Sigmoid colon (tissue), 7 donors: ENCODE measurements around the gene IFNL4. TPM values are rescaled to one million over a fixed set of nuclear protein-coding genes. Genes with fewer than 3 reads are reported as not detected.

Source experiments
- DNase-seq: peaks from one replicate; pipeline ENCODE4 v3.0.0-alpha.2; 2019
- H3K27ac ChIP-seq, 4 donors: fragments of 200-600 bp; sonication (generic); one replicate each; pipeline ENCODE4 v1.5.1; 2016 to 2019; ENCODE audit warnings: mild to moderate bottlenecking in 1 of 4
- H3K27me3 ChIP-seq, 3 donors: fragments of 200-600 bp; sonication (generic); one replicate each; pipeline ENCODE4 v1.5.1; 2019; ENCODE audit warnings: mild to moderate bottlenecking in 1 of 3
- H3K36me3 ChIP-seq, 4 donors: fragments of 200-600 bp; sonication (generic); one replicate each; pipeline ENCODE4 v1.5.1; 2016 to 2019
- H3K4me1 ChIP-seq, 4 donors: fragments of 200-600 bp; sonication (generic); one replicate each; pipeline ENCODE4 v1.5.1; 2017 to 2019
- H3K4me3 ChIP-seq, 4 donors: fragments of 200-600 bp; sonication (generic); one replicate each; pipeline ENCODE4 v1.5.1; 2017 to 2019; ENCODE audit warnings: mild to moderate bottlenecking in 2 of 4, moderate library complexity in 1 of 4
- H3K9me3 ChIP-seq, 4 donors: fragments of 200-600 bp in 3 of 4; sonication (generic) in 3 of 4; one replicate each; pipeline versions ENCODE4 v1.5.1 to v1.6.1; 2013 to 2019
- CTCF ChIP-seq, 4 experiments: fragments of 450-650 bp in 3 of 4; fragments of 200-600 bp in 1 of 4; IDR thresholded peaks; one replicate each; pipeline ENCODE4 v1.5.1; 2016 to 2019; ENCODE audit warnings: antibody characterized with exemption in 4 of 4, mild to moderate bottlenecking in 3 of 4, moderate library complexity in 2 of 4
- EP300 ChIP-seq, 4 donors: sonication (generic); formaldehyde crosslinking; IDR thresholded peaks; one replicate each; pipeline ENCODE4 v1.6.1; 2017; ENCODE audit warnings: antibody characterized with exemption in 4 of 4
- POLR2A ChIP-seq, 2 donors: fragments of 450-650 bp; IDR thresholded peaks; one replicate each; pipeline ENCODE4 v1.6.1; 2016; ENCODE audit warnings: antibody characterized with exemption in 2 of 2, mild to moderate bottlenecking in 2 of 2, moderate library complexity in 2 of 2
- POLR2AphosphoS5 ChIP-seq, 4 donors: sonication (generic); formaldehyde crosslinking; IDR thresholded peaks; one replicate each; pipeline ENCODE4 v1.6.1; 2017; ENCODE audit warnings: antibody characterized with exemption in 4 of 4
- whole genome bisulfite sequencing, 2 donors: extraction: QIAGEN DNeasy Blood & Tissue Kit; methylation state at CpG; one replicate each; pipeline ENCODE4 v1.1.7; 2013; 5-methylcytosine and 5-hydroxymethylcytosine counted together
- intact Hi-C: fragments of 100-400 bp; cut with DNase I; formaldehyde crosslinking; loops from one replicate; pipeline ENCODE4 v1.15.1; 2023
- polyA plus RNA-seq, 3 donors: library from polyadenylated mRNA; stranded (reverse); fragments of 200-250 nt; gene quantifications; one replicate each; pipeline ENCODE4 v1.2.3, GENCODE V29; 2013
- total RNA-seq, 4 donors: library from RNA; depleted of rRNA; stranded (reverse); fragments of >200 nt; gene quantifications; one replicate each; pipeline ENCODE4 v1.1.0, GENCODE V29; 2016
- donor health status: healthy with polysubstance abuse.
- donor health status: Bipolar disorder and iron deficiency.
- donor health status: healthy.

IFNL4 gene
- total and polyA plus RNA-seq, 7 donors, result not detected

GRCh38 chr19:39196860-39197562 lies 51.6 kb downstream of the IFNL4 start, which contains the start of gene NCCRP1:
Gene NCCRP1, plus strand, starts transcription at chr19:39196964. Its CDS starts 19 bp downstream, at chr19:39196983.
- H3K9me3 ChIP-seq, result no peaks in the 10 kb centered on the region
- H3K4me3 ChIP-seq, result no peak within 1 kb of the TSS
- no peaks in the 10 kb centered on the region for H3K36me3 ChIP-seq
- TF ChIP-seq CTCF (IDR thresholded peaks at IDR 0.05) (no peak), POLR2A (IDR thresholded peaks at IDR 0.05) (no peak), POLR2AphosphoS5 (IDR thresholded peaks at IDR 0.05) (no peak), EP300 (IDR thresholded peaks at IDR 0.05) (no peak)
- intact Hi-C loops, result no loop called here
- peaks cover 19 to 71% (median 66%) of the 10 kb centered on the region in 3 donors for H3K27me3 ChIP-seq
- DNase-seq, result no peak
- H3K4me1 ChIP-seq, result peaks cover 0 to 6% (median 6%) of the 10 kb centered on the region in 4 donors
- no peak within 1 kb of the TSS for H3K27ac ChIP-seq
- WGBS, 2 donors, result 5 to 6% methylated on average over 51 of the region's 51 CpGs

- TF ChIP-seq EP300 (IDR thresholded peaks at IDR 0.05) (no peak), POLR2AphosphoS5 (IDR thresholded peaks at IDR 0.05) (no peak), CTCF (IDR thresholded peaks at IDR 0.05) (no peak), POLR2A (IDR thresholded peaks at IDR 0.05) (no peak)
- intact Hi-C loops, result no loop called here
These were observed 52.3 kb downstream of the IFNL4 start for GRCh38 chr19:39196320-39196719.

More at GRCh38 chr19:39196320-39196719, 52.3 kb downstream of the IFNL4 start:
- Histone ChIP-seq H3K36me3 (no peaks in the 10 kb centered on the region), H3K27ac (no peak overlapping the region), H3K4me3 (no peak overlapping the region), H3K27me3 (peaks cover 19 to 64% (median 59%) of the 10 kb centered on the region in 3 donors), H3K4me1 (peaks cover 0 to 6% (median 6%) of the 10 kb centered on the region in 4 donors), H3K9me3 (no peaks in the 10 kb centered on the region)
- DNase-seq, result no peak
- WGBS, 2 donors, result 32 to 38% methylated on average over 7 of the region's 7 CpGs

Other genes starting within 250 kb of the IFNL4 start
- 10 to 100 TPM in 1 of 4 donors, 1 to 10 TPM in 3; 3.0 to 17.7 (median 3.7) TPM for gene FBXO27, start 216.3 kb downstream of the IFNL4 start, total RNA-seq
- gene FBXO27, start 216.3 kb downstream of the IFNL4 start, polyA plus RNA-seq, result 1 to 10 TPM in 2 of 3 donors, under 1 TPM in 1; 0.23 to 1.3 (median 1.2) TPM
- not detected for gene ACP7, start 164.5 kb downstream of the IFNL4 start, total RNA-seq
- gene ACP7, start 164.5 kb downstream of the IFNL4 start, polyA plus RNA-seq, result not detected
- gene PAK4, start 123.1 kb downstream of the IFNL4 start, total RNA-seq, result 10 to 100 TPM in 2 of 4 donors, 1 to 10 TPM in 2; 6.2 to 27.1 (median 9.3) TPM
- 10 to 100 TPM; 42.1 to 62.0 (median 45.0) TPM for gene PAK4, start 123.1 kb downstream of the IFNL4 start, polyA plus RNA-seq
- under 1 TPM in 1 of 4 donors, not detected in 3; 0.41 TPM for gene NCCRP1, start 51.9 kb downstream of the IFNL4 start, total RNA-seq
- gene NCCRP1, start 51.9 kb downstream of the IFNL4 start, polyA plus RNA-seq, result under 1 TPM in 2 of 3 donors, not detected in 1; 0.52 to 0.60 TPM
- gene SYCN, start 44.6 kb downstream of the IFNL4 start, total RNA-seq, result not detected
- not detected for gene SYCN, start 44.6 kb downstream of the IFNL4 start, polyA plus RNA-seq
- not detected for gene IFNL3, start 3.9 kb downstream of the IFNL4 start, total RNA-seq
- gene IFNL3, start 3.9 kb downstream of the IFNL4 start, polyA plus RNA-seq, result under 1 TPM in 1 of 3 donors, not detected in 2; 0.22 TPM
- not detected for gene IFNL2, start 19.5 kb upstream of the IFNL4 start, total RNA-seq
- gene IFNL2, start 19.5 kb upstream of the IFNL4 start, polyA plus RNA-seq, result not detected
- gene IFNL1, start 47.6 kb upstream of the IFNL4 start, total RNA-seq, result not detected
- gene IFNL1, start 47.6 kb upstream of the IFNL4 start, polyA plus RNA-seq, result under 1 TPM in 1 of 3 donors, not detected in 2; 0.09 TPM
- gene LRFN1, start 72.0 kb upstream of the IFNL4 start, total RNA-seq, result 1 to 10 TPM in 3 of 4 donors, under 1 TPM in 1; 0.82 to 1.8 (median 1.2) TPM
- 1 to 10 TPM in 1 of 3 donors, under 1 TPM in 2; under 0.01 to 1.0 (median 0.23) TPM for gene LRFN1, start 72.0 kb upstream of the IFNL4 start, polyA plus RNA-seq
- gene GMFG, start 87.2 kb upstream of the IFNL4 start, total RNA-seq, result 10 to 100 TPM in 1 of 4 donors, 1 to 10 TPM in 3; 5.3 to 23.1 (median 8.6) TPM
- 10 to 100 TPM; 37.2 to 98.6 (median 56.5) TPM for gene GMFG, start 87.2 kb upstream of the IFNL4 start, polyA plus RNA-seq
- gene SAMD4B, start 93.6 kb upstream of the IFNL4 start, total RNA-seq, result 10 to 100 TPM; 37.8 to 83.6 (median 65.4) TPM
- 10 to 100 TPM; 28.4 to 79.4 (median 38.4) TPM for gene SAMD4B, start 93.6 kb upstream of the IFNL4 start, polyA plus RNA-seq
- 10 to 100 TPM; 37.5 to 51.8 (median 43.5) TPM for gene PAF1, start 142.2 kb upstream of the IFNL4 start, total RNA-seq
- gene PAF1, start 142.2 kb upstream of the IFNL4 start, polyA plus RNA-seq, result 10 to 100 TPM; 28.2 to 40.5 (median 37.2) TPM
- 10 to 100 TPM; 25.2 to 44.6 (median 33.7) TPM for gene MED29, start 142.5 kb upstream of the IFNL4 start, total RNA-seq
- 10 to 100 TPM; 22.8 to 33.5 (median 31.0) TPM for gene MED29, start 142.5 kb upstream of the IFNL4 start, polyA plus RNA-seq
- 100 to 1,000 TPM in 3 of 4 donors, 10 to 100 TPM in 1; 78.1 to 320 (median 190) TPM for gene ZFP36, start 158.0 kb upstream of the IFNL4 start, total RNA-seq
- gene ZFP36, start 158.0 kb upstream of the IFNL4 start, polyA plus RNA-seq, result 100 to 1,000 TPM; 112 to 298 (median 228) TPM
- 10 to 100 TPM in 3 of 4 donors, 1 to 10 TPM in 1; 8.2 to 28.8 (median 12.5) TPM for gene PLEKHG2, start 163.8 kb upstream of the IFNL4 start, total RNA-seq
- 10 to 100 TPM in 1 of 3 donors, under 1 TPM in 2; 0.60 to 14.9 (median 0.69) TPM for gene PLEKHG2, start 163.8 kb upstream of the IFNL4 start, polyA plus RNA-seq
- gene RPS16, start 187.1 kb upstream of the IFNL4 start, total RNA-seq, result 1,000 to 10,000 TPM; 1,648 to 4,043 (median 3,423) TPM
- gene RPS16, start 187.1 kb upstream of the IFNL4 start, polyA plus RNA-seq, result 1,000 to 10,000 TPM; 2,119 to 4,564 (median 2,918) TPM
- 100 to 1,000 TPM in 2 of 4 donors, 10 to 100 TPM in 2; 72.1 to 104 (median 89.1) TPM for gene SUPT5H, start 196.7 kb upstream of the IFNL4 start, total RNA-seq
- 100 to 1,000 TPM in 1 of 3 donors, 10 to 100 TPM in 2; 52.3 to 112 (median 67.5) TPM for gene SUPT5H, start 196.7 kb upstream of the IFNL4 start, polyA plus RNA-seq
- gene TIMM50, start 232.0 kb upstream of the IFNL4 start, total RNA-seq, result 10 to 100 TPM; 42.1 to 54.4 (median 46.8) TPM
- gene TIMM50, start 232.0 kb upstream of the IFNL4 start, polyA plus RNA-seq, result 10 to 100 TPM; 26.4 to 54.9 (median 37.9) TPM